ENCODE measurements around the gene CACNG1. TPM values are rescaled to one million over a fixed set of nuclear protein-coding genes. Genes with fewer than 3 reads are reported as not detected.
A peak's percentile ranks its signal among the peaks of the same experiment; 100 is the strongest.
"Not testable (repeated sequence)": the region's sequence is repeated elsewhere in the genome, so short reads cannot be mapped to it uniquely, and the experiment has no call there.

CACNG1 gene
- total and polyA plus RNA-seq, 8 donors, result not detected

DNA sequence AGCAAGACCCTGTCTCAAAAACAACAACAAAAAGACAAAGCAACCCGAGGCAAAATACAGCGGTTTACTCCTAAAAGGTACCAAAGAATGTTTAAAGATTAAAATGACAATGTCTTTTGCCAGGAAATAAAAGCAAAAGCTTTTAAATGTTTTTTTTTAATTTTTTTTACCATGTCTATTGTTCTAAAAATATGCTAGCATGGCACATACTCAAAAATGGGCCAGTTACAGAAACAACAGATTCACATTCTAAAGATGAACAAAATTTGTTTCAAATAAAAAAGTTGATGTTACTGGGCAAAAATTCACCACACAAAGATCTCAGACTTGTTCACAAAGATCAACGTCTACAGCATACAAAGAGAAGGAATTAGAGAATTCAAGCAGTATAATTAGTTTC, 41.1 kb downstream of the CACNG1 start:
- TF ChIP-seq, protein P1, sequence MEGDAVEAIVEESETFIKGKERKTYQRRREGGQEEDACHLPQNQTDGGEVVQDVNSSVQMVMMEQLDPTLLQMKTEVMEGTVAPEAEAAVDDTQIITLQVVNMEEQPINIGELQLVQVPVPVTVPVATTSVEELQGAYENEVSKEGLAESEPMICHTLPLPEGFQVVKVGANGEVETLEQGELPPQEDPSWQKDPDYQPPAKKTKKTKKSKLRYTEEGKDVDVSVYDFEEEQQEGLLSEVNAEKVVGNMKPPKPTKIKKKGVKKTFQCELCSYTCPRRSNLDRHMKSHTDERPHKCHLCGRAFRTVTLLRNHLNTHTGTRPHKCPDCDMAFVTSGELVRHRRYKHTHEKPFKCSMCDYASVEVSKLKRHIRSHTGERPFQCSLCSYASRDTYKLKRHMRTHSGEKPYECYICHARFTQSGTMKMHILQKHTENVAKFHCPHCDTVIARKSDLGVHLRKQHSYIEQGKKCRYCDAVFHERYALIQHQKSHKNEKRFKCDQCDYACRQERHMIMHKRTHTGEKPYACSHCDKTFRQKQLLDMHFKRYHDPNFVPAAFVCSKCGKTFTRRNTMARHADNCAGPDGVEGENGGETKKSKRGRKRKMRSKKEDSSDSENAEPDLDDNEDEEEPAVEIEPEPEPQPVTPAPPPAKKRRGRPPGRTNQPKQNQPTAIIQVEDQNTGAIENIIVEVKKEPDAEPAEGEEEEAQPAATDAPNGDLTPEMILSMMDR (IDR thresholded peaks at IDR 0.05), result no peak
- Histone ChIP-seq H3K9me3 (no peaks in the 10 kb centered on the region), H3K36me3 (peaks cover 0 to 52% of the 10 kb centered on the region in 2 donors), H3K4me1 (no peaks in the 10 kb centered on the region), H3K27ac (no peak overlapping the region), H3K27me3 (no peaks in the 10 kb centered on the region), H3K4me3 (no peak overlapping the region)
- ATAC-seq, result no peak
- DNase-seq, result no peak
- intact Hi-C loops (cut with DNase I), result no loop called here

DNA sequence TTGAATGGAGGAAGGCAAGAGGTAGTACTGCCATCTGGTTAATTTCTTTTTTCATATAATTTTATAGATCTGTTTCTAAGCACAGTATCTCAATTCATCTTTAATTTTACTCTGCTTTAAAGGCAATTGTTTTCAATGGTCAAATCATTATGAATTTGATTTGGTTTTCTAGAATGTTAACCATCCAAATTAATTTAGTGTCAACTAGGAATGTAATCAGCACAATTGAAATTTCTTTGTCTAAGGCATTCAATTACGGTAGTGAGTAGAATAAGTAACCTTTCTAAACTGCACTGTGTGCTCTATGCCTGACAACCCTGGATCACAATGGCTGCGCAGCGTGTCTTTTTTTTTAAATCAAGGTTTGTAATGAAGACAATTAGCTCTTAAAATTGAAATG, 44.3 kb downstream of the CACNG1 start:
- no peaks in the 10 kb centered on the region for H3K4me1 ChIP-seq
- H3K4me3 ChIP-seq, result no peak overlapping the region
- DNase-seq (no peak), ATAC-seq (no peak)
- H3K9me3 ChIP-seq, result no peaks in the 10 kb centered on the region
- H3K27ac ChIP-seq, result no peak overlapping the region
- no peaks in the 10 kb centered on the region for H3K27me3 ChIP-seq
- intact Hi-C loops (cut with DNase I), result no loop called here
- H3K36me3 ChIP-seq, result peaks cover 0 to 39% of the 10 kb centered on the region in 2 donors
- TF ChIP-seq, protein P1 (IDR thresholded peaks at IDR 0.05), result no peak

DNA sequence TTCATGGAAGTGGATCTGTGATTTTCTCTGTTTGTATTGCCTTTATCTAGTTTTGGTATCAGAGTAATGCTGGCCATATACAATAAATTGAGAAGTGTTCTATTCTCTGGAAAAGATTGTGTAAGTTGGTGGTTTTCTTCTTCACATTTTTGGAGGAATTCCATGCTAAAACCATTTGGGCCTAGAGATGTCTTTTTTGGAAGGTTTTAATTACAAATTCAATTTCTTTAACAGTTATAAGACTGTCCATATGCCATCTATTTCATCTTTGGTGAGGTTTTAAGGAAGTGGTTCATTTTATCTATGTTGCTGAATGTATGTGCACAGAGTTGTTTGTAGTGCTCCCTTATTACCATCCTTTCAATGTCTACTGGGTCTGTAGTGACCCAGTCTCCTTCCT, 46.0 kb downstream of the CACNG1 start:
- DNase-seq (no peak), ATAC-seq (no peak)
- intact Hi-C loops (cut with DNase I), result no loop called here
- Histone ChIP-seq H3K4me1 (no peaks in the 10 kb centered on the region), H3K36me3 (peaks cover 0 to 30% of the 10 kb centered on the region in 2 donors), H3K4me3 (no peak overlapping the region), H3K27ac (no peak overlapping the region), H3K9me3 (no peaks in the 10 kb centered on the region), H3K27me3 (no peaks in the 10 kb centered on the region)
- TF ChIP-seq, protein P1 (IDR thresholded peaks at IDR 0.05), result no peak

DNA sequence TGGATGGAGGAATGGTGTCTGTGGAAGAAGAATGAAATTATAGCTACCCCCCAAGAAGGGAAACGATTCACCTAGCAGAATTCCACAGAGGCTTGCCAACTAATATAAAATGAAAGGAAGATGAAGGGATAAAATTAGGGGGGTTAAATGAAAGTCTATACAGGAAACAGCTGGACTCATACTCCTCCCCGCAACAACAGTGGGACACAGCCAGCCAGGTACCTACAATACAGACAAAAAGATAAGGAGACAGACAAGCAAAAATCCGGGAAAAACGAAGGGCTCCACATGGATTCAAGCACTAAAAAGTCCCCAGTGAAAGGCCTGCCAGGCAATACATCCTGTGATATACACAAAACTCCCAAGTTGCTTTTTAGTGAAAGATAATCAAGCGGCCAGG, 47.9 kb downstream of the CACNG1 start:
- Histone ChIP-seq H3K9me3 (no peaks in the 10 kb centered on the region), H3K4me1 (no peaks in the 10 kb centered on the region), H3K27ac (no peak overlapping the region), H3K27me3 (no peaks in the 10 kb centered on the region), H3K36me3 (peaks cover 0 to 16% of the 10 kb centered on the region in 2 donors), H3K4me3 (no peak overlapping the region)
- intact Hi-C loops (cut with DNase I), result no loop called here
- ATAC-seq (no peak), DNase-seq (no peak)
- TF ChIP-seq, protein P1 (IDR thresholded peaks at IDR 0.05), result no peak

DNA sequence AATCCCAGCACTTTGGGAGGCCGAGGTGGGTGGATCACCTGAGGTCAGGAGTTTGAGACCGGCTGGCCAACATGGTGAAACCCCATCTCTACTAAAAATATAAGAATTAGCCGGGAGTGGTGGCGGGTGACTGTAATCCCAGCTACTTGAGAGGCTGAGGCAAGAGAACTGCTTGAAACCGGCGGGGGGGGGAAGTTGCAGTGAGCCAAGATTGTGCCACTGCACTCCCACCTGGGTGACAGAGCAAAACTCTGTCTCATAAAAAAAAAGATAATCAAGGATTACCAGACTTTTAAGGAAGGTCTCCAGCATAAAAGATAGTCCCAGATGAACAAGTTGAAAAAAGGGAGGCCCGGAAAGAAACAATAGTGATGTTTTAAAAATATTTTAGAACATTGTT, 48.4 kb downstream of the CACNG1 start:
- H3K4me3 ChIP-seq; H3K27me3 ChIP-seq; H3K4me1 ChIP-seq; H3K27ac ChIP-seq; H3K9me3 ChIP-seq; ATAC-seq; intact Hi-C loops (cut with DNase I); DNase-seq: not testable (repeated sequence)
- peaks cover 0 to 15% of the 10 kb centered on the region in 2 donors for H3K36me3 ChIP-seq

DNA sequence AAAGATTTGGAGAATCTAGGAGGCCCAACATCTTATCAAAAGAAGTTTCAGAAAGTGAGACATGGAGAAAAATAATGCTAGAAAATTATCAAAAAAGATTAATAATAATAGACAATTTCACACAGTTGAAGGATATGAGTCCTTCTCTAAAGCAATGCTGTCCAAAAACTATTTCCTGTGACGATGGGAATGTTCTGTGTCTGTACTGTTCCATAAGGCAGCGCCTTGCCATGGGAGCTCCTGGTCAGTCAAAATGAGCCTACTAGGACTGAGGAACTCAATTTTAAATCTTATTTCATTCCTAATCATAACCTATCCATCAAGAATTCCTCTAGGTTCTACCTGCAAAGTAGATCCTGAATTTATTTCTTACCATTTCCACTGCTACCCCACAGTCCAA, 49.0 kb downstream of the CACNG1 start:
- intact Hi-C loops (cut with DNase I), result no loop called here
- no peak for ATAC-seq
- TF ChIP-seq, protein P1 (IDR thresholded peaks at IDR 0.05), result no peak
- Histone ChIP-seq H3K27ac (no peak overlapping the region), H3K27me3 (no peaks in the 10 kb centered on the region), H3K9me3 (no peaks in the 10 kb centered on the region), H3K4me1 (no peaks in the 10 kb centered on the region), H3K4me3 (no peak overlapping the region), H3K36me3 (peaks cover 0 to 11% of the 10 kb centered on the region in 2 donors)
- no peak for DNase-seq

DNA sequence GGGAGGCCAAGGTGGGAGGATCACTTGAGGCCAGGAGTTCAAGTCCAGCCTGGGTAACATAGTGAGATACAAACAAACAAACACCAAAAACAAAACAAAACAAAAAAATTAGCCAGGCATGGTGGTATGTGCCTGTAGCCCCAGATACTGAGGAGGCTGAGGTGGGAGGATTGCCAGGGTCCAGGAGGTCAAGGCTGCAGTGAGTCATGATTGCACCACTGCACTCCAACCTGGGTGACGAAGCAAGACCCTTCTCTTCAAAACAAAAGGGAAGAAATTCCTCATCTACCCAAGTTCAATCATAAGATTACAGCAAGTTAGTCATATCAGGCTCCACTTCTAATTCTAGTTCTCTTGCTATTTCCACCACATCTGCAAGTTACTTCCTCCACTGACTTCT, 50.9 kb downstream of the CACNG1 start:
- H3K36me3 ChIP-seq, result peaks cover 0 to 11% of the 10 kb centered on the region in 2 donors
- intact Hi-C loops (cut with DNase I); H3K4me1 ChIP-seq; H3K4me3 ChIP-seq; DNase-seq; H3K27me3 ChIP-seq; H3K27ac ChIP-seq; H3K9me3 ChIP-seq: not testable (repeated sequence)
- ATAC-seq, result peak; percentile 31

Data from left lung (tissue), 10 donors.